Subcutaneous adipose tissue (tissue), 4 donors: ENCODE measurements around the gene PPP1R16B. TPM values are rescaled to one million over a fixed set of nuclear protein-coding genes. Genes with fewer than 3 reads are reported as not detected.

Source experiments
- CTCF ChIP-seq: fragments of 450-650 bp; IDR thresholded peaks from one replicate; pipeline ENCODE4 v1.5.1; 2016; ENCODE audit warnings: low read depth, mild to moderate bottlenecking, control low read depth, antibody characterized with exemption, moderate library complexity
- total RNA-seq, 4 donors: library from RNA; depleted of rRNA; stranded (reverse); fragments of >200 nt; gene quantifications; one replicate each; pipeline ENCODE4 v1.1.0, GENCODE V29; 2016

Gene PPP1R16B
- total RNA-seq, 4 donors from 2014 or later: 3.1 to 37.3 (median 4.9) TPM

GRCh38 chr20:38924718-38925117 lies 119.2 kb downstream of the PPP1R16B start:
- TF ChIP-seq CTCF: no peak

GRCh38 chr20:38926142-38926933 lies 120.8 kb downstream of the PPP1R16B start, which contains the start of gene FAM83D:
FAM83D (plus strand) TSS chr20:38926417; CDS start chr20:38926443, 26 bp downstream.
- no peak for TF ChIP-seq CTCF

- no peak for TF ChIP-seq CTCF
Measured at GRCh38 chr20:38926934-38927616, 121.6 kb downstream of the PPP1R16B start.

GRCh38 chr20:38927902-38928578 lies 122.5 kb downstream of the PPP1R16B start:
- no peak for TF ChIP-seq CTCF

- TF ChIP-seq CTCF: no peak
Measured at GRCh38 chr20:38930242-38930569, 124.7 kb downstream of the PPP1R16B start.

GRCh38 chr20:38931984-38932383 lies 126.5 kb downstream of the PPP1R16B start:
- TF ChIP-seq CTCF: no peak
